ENCODE measurements around the gene THSD4. TPM values are rescaled to one million over a fixed set of nuclear protein-coding genes. Genes with fewer than 3 reads are reported as not detected.

The THSD4 gene
- total RNA-seq, 1 donor from 2014 or later = 73.5 TPM

DNA sequence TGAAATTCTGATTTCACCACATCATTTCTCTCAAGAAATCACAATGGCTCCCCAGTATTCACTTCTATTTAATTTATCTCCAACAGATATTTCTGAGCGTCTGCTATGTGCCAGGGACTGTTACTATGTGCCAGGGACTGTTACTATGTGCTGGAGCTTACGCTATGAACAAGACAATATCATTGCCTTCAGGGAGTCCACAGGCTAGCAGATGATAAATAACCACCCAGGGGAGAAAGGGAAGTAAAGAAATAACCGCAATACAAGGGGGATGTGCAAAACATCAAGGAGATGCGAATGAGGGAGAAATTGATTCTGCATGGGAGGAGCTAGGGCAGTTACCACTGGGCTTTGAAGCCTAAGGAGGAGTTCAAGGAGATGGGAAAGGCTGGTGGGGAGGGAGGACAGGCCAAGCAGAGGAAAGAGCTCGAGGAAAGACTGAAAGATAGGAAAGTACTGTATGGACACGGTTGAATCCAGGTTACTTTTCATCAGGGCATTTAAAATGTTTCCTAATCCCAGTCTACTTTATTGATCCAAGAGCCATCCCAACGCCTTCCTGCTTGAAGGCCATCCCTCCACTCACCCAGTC is 2.5 kb downstream of the THSD4 start:
- TF ChIP-seq, protein P1, sequence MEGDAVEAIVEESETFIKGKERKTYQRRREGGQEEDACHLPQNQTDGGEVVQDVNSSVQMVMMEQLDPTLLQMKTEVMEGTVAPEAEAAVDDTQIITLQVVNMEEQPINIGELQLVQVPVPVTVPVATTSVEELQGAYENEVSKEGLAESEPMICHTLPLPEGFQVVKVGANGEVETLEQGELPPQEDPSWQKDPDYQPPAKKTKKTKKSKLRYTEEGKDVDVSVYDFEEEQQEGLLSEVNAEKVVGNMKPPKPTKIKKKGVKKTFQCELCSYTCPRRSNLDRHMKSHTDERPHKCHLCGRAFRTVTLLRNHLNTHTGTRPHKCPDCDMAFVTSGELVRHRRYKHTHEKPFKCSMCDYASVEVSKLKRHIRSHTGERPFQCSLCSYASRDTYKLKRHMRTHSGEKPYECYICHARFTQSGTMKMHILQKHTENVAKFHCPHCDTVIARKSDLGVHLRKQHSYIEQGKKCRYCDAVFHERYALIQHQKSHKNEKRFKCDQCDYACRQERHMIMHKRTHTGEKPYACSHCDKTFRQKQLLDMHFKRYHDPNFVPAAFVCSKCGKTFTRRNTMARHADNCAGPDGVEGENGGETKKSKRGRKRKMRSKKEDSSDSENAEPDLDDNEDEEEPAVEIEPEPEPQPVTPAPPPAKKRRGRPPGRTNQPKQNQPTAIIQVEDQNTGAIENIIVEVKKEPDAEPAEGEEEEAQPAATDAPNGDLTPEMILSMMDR (conservative IDR thresholded peaks at IDR 0.05; ENCODE audit: low read depth, low read length) = no peak
- no peak for DNase-seq (ENCODE audit: low read depth)
- no peak overlapping the region for H3K4me3 ChIP-seq (ENCODE audit: low read depth, low read length)

- no peak for DNase-seq (ENCODE audit: low read depth)
- TF ChIP-seq, protein P1 (conservative IDR thresholded peaks at IDR 0.05; ENCODE audit: low read depth, low read length) = no peak
These were observed 3.1 kb downstream of the THSD4 start for GRCh38 chr15:71118345-71118744.

GRCh38 chr15:71118881-71119632 is 3.8 kb downstream of the THSD4 start:
- no peak for DNase-seq (ENCODE audit: low read depth)
- H3K4me3 ChIP-seq (ENCODE audit: low read depth, low read length) = no peak overlapping the region
- TF ChIP-seq, protein P1 (conservative IDR thresholded peaks at IDR 0.05; ENCODE audit: low read depth, low read length) = no peak

More at GRCh38 chr15:71118345-71118744, 3.1 kb downstream of the THSD4 start:
- H3K4me3 ChIP-seq (ENCODE audit: low read depth, low read length) = no peak overlapping the region

GRCh38 chr15:71120428-71120944 is 5.2 kb downstream of the THSD4 start:
- no peak overlapping the region for H3K4me3 ChIP-seq (ENCODE audit: low read depth, low read length)
- TF ChIP-seq, protein P1 (conservative IDR thresholded peaks at IDR 0.05; ENCODE audit: low read depth, low read length) = no peak
- DNase-seq (ENCODE audit: low read depth) = no peak

DNA sequence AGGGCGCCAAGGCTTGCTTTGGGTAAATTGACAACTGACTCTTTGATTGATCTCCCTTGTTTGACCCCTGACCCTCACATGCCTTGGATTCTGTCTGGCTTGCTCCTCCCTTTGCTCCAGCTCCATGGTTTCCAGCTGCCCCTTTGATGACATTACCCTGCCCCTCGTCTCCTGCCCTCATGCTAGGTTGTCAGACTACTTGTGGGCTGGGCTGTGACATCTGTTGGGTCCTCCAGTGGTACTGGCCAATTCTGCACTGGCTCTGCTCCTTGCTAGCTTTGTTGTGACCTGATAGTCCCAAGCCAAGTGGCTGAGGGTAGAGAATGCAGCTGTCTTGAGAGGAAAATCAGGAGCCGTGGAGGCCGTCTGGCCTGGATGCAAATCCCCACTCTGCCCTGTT is 6.2 kb downstream of the THSD4 start:
- H3K4me3 ChIP-seq (ENCODE audit: low read depth, low read length) = no peak overlapping the region
- TF ChIP-seq, protein P1 (conservative IDR thresholded peaks at IDR 0.05; ENCODE audit: low read depth, low read length) = no peak
- DNase-seq (ENCODE audit: low read depth) = no peak

DNA sequence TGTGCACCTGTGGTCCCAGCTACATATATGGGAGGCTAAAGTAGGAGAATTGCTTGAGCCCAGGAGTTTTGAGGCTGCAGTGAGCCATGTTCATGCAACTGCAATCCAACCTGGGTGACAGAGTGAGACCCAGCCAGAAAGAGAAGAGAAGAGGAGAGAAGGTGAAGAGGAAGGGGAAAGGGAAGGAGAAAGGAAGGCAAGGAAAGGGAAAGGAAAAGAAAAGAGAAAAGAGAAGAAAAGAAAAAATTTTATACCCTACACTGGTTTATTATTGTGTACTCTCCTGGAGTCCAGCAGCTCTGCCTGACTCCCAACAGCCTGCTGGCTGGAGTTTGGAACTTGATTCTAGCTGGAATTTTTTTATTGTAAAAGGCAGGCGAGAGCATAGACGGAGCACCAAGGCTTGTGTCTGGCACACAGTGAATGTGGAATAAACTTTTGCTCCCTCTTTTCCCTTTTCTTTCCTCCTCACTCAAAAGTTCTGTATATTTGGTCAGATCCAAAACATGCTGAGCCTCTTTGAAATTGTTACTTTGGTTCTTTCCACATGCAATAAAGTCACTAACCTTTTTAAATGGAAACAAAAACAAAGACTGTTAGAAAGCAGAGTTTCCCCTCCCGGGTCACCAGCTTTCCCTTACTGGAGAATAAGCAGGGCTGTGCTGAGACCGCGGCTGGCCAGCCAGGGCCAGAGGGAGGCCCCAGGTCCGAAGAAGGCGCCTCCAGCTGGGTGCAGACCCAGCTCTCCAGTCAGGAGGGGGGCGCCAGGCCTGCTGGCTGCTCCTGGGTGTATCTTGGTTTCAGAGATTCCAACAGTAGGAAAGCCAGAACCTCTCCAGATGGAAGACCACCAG is 9.9 kb downstream of the THSD4 start:
- H3K4me3 ChIP-seq (ENCODE audit: low read depth, low read length) = no peak overlapping the region
- no peak for DNase-seq (ENCODE audit: low read depth)
- TF ChIP-seq, protein P1 (conservative IDR thresholded peaks at IDR 0.05; ENCODE audit: low read depth, low read length) = no peak

Data from epithelial cell of proximal tubule (primary cell).